ENCODE results near the gene ELL2. TPM values are rescaled to one million over a fixed set of nuclear protein-coding genes. Genes with fewer than 3 reads are reported as not detected.

The ELL2 gene
- total and polyA plus RNA-seq, 2 of the 13 experiments (the other 11 are each of a cell fraction or from before 2014, with no cell fraction given), result 78.9 to 97.1 TPM

DNA sequence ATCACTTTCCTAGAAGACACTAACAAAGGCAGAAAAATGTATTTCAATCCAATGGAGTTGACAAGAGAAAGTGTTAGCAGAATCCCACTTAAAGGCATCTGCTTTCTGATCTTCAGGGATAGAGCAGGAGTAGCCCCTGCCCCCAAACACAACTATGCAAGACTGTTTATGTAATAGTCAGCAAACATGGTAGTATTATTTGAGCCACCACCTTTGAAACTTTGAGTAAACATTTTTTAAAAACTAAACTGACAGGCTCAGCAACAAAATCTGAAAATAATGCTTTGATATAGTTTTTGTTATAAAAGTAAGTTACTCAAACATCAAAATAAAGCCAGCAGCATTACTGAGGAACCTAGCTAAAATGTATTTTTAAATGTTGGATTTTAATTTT, 4.8 kb downstream of the ELL2 start (continued):
- TF ChIP-seq HNRNPL (IDR thresholded peaks at IDR 0.05; ENCODE audit: low read depth, low read length) (no peak), DNMT1 (CRISPR knock-in tag; IDR thresholded peaks at IDR 0.05) (no peak), PLRG1 (conservative IDR thresholded peaks at IDR 0.05) (no peak), ZIK1 (CRISPR knock-in tag; IDR thresholded peaks at IDR 0.05; ENCODE audit: borderline replicate concordance, low read depth) (no peak), RARA (CRISPR knock-in tag; IDR thresholded peaks at IDR 0.05) (peak; percentile 37; the same call in 1 of the 2 replicates), ZNF484 (CRISPR knock-in tag; IDR thresholded peaks at IDR 0.05; ENCODE audit: borderline replicate concordance, low read depth) (no peak), RARG (CRISPR knock-in tag; IDR thresholded peaks at IDR 0.05; ENCODE audit: low read depth) (no peak), NKX3-1 (CRISPR knock-in tag; IDR thresholded peaks at IDR 0.05) (no peak), KAT2B (IDR thresholded peaks at IDR 0.05; ENCODE audit: borderline replicate concordance, low read depth, low read length) (no peak), YY1 (IDR thresholded peaks at IDR 0.05; ENCODE audit: insufficient read depth, insufficient replicate concordance, low read depth, low read length) (no peak), ZNF543 (CRISPR knock-in tag; IDR thresholded peaks at IDR 0.05) (no peak), CEBPG (CRISPR knock-in tag; IDR thresholded peaks at IDR 0.05) (peak; percentile 59), HDAC2 (CRISPR knock-in tag; IDR thresholded peaks at IDR 0.05) (no peak), GATAD2A (CRISPR knock-in tag; IDR thresholded peaks at IDR 0.05) (peak; percentile 76; the same call in 1 of the 2 replicates), KAT8 (CRISPR knock-in tag; IDR thresholded peaks at IDR 0.05) (no peak), ZNF652 (CRISPR knock-in tag; IDR thresholded peaks at IDR 0.05; ENCODE audit: borderline replicate concordance, low read depth) (no peak)
- TF ChIP-seq, protein P1, sequence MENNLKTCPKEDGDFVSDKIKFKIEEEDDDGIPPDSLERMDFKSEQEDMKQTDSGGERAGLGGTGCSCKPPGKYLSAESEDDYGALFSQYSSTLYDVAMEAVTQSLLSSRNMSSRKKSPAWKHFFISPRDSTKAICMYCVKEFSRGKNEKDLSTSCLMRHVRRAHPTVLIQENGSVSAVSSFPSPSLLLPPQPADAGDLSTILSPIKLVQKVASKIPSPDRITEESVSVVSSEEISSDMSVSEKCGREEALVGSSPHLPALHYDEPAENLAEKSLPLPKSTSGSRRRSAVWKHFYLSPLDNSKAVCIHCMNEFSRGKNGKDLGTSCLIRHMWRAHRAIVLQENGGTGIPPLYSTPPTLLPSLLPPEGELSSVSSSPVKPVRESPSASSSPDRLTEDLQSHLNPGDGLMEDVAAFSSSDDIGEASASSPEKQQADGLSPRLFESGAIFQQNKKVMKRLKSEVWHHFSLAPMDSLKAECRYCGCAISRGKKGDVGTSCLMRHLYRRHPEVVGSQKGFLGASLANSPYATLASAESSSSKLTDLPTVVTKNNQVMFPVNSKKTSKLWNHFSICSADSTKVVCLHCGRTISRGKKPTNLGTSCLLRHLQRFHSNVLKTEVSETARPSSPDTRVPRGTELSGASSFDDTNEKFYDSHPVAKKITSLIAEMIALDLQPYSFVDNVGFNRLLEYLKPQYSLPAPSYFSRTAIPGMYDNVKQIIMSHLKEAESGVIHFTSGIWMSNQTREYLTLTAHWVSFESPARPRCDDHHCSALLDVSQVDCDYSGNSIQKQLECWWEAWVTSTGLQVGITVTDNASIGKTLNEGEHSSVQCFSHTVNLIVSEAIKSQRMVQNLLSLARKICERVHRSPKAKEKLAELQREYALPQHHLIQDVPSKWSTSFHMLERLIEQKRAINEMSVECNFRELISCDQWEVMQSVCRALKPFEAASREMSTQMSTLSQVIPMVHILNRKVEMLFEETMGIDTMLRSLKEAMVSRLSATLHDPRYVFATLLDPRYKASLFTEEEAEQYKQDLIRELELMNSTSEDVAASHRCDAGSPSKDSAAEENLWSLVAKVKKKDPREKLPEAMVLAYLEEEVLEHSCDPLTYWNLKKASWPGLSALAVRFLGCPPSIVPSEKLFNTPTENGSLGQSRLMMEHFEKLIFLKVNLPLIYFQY (CRISPR knock-in tag; IDR thresholded peaks at IDR 0.05; ENCODE audit: borderline replicate concordance), result no peak
- TF ChIP-seq, protein P2, sequence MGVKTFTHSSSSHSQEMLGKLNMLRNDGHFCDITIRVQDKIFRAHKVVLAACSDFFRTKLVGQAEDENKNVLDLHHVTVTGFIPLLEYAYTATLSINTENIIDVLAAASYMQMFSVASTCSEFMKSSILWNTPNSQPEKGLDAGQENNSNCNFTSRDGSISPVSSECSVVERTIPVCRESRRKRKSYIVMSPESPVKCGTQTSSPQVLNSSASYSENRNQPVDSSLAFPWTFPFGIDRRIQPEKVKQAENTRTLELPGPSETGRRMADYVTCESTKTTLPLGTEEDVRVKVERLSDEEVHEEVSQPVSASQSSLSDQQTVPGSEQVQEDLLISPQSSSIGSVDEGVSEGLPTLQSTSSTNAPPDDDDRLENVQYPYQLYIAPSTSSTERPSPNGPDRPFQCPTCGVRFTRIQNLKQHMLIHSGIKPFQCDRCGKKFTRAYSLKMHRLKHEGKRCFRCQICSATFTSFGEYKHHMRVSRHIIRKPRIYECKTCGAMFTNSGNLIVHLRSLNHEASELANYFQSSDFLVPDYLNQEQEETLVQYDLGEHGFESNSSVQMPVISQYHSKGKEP (CRISPR knock-in tag; IDR thresholded peaks at IDR 0.05), result no peak
- TF ChIP-seq, protein P3, sequence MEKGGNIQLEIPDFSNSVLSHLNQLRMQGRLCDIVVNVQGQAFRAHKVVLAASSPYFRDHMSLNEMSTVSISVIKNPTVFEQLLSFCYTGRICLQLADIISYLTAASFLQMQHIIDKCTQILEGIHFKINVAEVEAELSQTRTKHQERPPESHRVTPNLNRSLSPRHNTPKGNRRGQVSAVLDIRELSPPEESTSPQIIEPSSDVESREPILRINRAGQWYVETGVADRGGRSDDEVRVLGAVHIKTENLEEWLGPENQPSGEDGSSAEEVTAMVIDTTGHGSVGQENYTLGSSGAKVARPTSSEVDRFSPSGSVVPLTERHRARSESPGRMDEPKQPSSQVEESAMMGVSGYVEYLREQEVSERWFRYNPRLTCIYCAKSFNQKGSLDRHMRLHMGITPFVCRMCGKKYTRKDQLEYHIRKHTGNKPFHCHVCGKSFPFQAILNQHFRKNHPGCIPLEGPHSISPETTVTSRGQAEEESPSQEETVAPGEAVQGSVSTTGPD (CRISPR knock-in tag; IDR thresholded peaks at IDR 0.05), result no peak
- TF ChIP-seq, protein P4, sequence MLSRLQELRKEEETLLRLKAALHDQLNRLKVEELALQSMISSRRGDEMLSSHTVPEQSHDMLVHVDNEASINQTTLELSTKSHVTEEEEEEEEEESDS (CRISPR knock-in tag; IDR thresholded peaks at IDR 0.05; ENCODE audit: borderline replicate concordance), result no peak
- TF ChIP-seq, protein P5, sequence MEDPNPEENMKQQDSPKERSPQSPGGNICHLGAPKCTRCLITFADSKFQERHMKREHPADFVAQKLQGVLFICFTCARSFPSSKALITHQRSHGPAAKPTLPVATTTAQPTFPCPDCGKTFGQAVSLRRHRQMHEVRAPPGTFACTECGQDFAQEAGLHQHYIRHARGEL (CRISPR knock-in tag; IDR thresholded peaks at IDR 0.05), result no peak
- TF ChIP-seq, protein P6, sequence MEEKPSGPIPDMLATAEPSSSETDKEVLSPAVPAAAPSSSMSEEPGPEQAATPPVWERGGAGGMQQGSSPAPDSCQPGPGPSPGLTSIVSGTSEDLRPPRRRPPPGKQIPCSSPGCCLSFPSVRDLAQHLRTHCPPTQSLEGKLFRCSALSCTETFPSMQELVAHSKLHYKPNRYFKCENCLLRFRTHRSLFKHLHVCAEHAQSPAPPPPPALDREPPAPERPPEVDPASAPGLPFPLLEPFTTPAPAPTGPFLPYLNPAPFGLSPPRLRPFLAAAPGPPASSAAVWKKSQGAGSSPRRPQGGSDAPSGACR (CRISPR knock-in tag; IDR thresholded peaks at IDR 0.05), result no peak
- TF ChIP-seq, protein P7, sequence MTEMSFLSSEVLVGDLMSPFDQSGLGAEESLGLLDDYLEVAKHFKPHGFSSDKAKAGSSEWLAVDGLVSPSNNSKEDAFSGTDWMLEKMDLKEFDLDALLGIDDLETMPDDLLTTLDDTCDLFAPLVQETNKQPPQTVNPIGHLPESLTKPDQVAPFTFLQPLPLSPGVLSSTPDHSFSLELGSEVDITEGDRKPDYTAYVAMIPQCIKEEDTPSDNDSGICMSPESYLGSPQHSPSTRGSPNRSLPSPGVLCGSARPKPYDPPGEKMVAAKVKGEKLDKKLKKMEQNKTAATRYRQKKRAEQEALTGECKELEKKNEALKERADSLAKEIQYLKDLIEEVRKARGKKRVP (CRISPR knock-in tag; IDR thresholded peaks at IDR 0.05), result peak in 1 of 2 experiments; percentile 52; a peak in 1 of 4 replicates

Measured in HepG2 (cell line).